Peyer's patch (tissue), 4 donors: Measurements from ENCODE around the gene MED16.

Source experiments
- CTCF ChIP-seq, 6 experiments: fragments of 450-650 bp in 4 of 6; fragments of 200-600 bp in 2 of 6; sonication (generic) in 1 of 6; IDR thresholded peaks; one replicate each; pipeline ENCODE4 v1.5.1; 2017 to 2019; ENCODE audit warnings: antibody characterized with exemption in 6 of 6, mild to moderate bottlenecking in 3 of 6, moderate library complexity in 1 of 6
- POLR2A ChIP-seq, 2 donors: fragments of 450-650 bp; IDR thresholded peaks; one replicate each; pipeline ENCODE4 v1.5.1; 2017; ENCODE audit warnings: antibody characterized with exemption in 2 of 2, mild to moderate bottlenecking in 2 of 2, moderate library complexity in 2 of 2

DNA sequence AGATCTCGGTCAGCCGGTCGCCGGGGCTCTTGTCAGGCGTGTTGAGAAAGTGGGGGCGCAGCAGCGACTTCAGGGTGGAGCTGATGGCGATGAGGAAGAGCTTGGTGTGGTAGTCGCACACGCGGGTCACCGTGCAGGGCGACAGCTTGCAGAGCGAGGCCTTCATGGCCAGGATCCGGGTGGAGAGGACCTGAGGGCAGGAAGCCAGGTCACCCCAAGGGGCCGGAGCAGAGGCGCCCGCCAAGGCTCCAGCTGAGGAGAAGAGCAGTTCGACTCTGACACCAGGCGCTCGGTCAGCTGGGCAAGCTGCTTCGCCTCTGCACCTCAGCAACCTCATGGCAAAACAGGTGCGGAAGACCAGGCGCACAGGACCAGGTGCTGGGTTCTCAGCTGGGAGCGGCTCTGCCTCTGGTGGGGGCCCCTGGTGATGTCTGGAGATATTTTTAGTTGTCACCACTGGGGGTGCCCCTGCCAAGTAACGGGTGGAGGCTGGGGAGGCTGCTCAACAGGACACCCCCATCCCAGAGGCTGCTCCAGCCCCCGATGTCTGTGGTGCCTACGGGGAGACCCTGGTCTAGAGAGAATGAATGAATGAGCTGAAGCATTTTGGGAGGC lies 17.6 kb downstream of the MED16 start:
- TF ChIP-seq CTCF (IDR thresholded peaks at IDR 0.05) (no peak), POLR2A (IDR thresholded peaks at IDR 0.05) (no peak)
